ENCODE measurements around the gene AXIN2.

The AXIN2 gene

GRCh38 chr17:65553009-65553645 is 8.3 kb downstream of the AXIN2 start:
- DNase-seq, result no peak

- no peak for DNase-seq
Observed at GRCh38 chr17:65552214-65552613, 9.2 kb downstream of the AXIN2 start.

GRCh38 chr17:65551267-65552040 is 10.0 kb downstream of the AXIN2 start:
- DNase-seq, result no peak

GRCh38 chr17:65550758-65551157 is 10.7 kb downstream of the AXIN2 start:
- no peak for DNase-seq

GRCh38 chr17:65550075-65550662 is 11.3 kb downstream of the AXIN2 start:
- no peak for DNase-seq

GRCh38 chr17:65548269-65548969 is 13.0 kb downstream of the AXIN2 start:
- DNase-seq, result no peak

- DNase-seq, result no peak
Observed at GRCh38 chr17:65547253-65547670, 14.2 kb downstream of the AXIN2 start.

- DNase-seq, result no peak
Observed at GRCh38 chr17:65546579-65546978, 14.9 kb downstream of the AXIN2 start.

- DNase-seq, result no peak
Observed at GRCh38 chr17:65545705-65546523, 15.5 kb downstream of the AXIN2 start.

- no peak for DNase-seq
Observed at GRCh38 chr17:65544672-65545071, 16.8 kb downstream of the AXIN2 start.

- no peak for DNase-seq
Observed at GRCh38 chr17:65542610-65543009, 18.8 kb downstream of the AXIN2 start.

GRCh38 chr17:65542067-65542466 is 19.4 kb downstream of the AXIN2 start:
- DNase-seq, result no peak

- no peak for DNase-seq
Observed at GRCh38 chr17:65541453-65541852, 20.0 kb downstream of the AXIN2 start.

GRCh38 chr17:65539630-65540266 is 21.7 kb downstream of the AXIN2 start:
- no peak for DNase-seq

GRCh38 chr17:65538675-65539529 is 22.5 kb downstream of the AXIN2 start:
- DNase-seq, result no peak

GRCh38 chr17:65537845-65538674 is 23.4 kb downstream of the AXIN2 start:
- DNase-seq, result peak in 2 of 4 experiments; percentile 39 to 62

GRCh38 chr17:65537343-65537844 is 24.1 kb downstream of the AXIN2 start:
- no peak for DNase-seq

GRCh38 chr17:65536573-65537342 is 24.7 kb downstream of the AXIN2 start:
- DNase-seq, result no peak

Measured in activated naive CD4-positive, alpha-beta T cell (primary cell).